ENCODE measurements around the gene MPP7.

DNA sequence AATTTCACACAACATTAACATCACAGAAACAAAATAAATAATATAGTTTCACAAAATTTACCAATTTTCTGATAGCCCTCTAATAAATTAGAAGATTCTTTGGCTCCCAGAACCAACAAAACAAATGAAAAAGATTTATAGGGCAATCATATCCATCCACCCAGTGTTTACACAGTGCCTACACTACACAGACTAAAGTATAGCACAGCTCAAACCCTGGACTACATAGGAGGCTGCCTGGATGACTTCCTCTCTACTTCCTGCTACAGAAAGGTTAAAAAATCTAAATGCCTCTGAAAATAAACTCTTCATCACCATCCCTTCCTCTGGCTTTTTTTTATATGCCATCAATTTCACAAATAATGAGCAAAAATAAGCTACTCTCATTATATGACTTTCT is 28.4 kb downstream of the MPP7 start:
- TF ChIP-seq, protein P1, sequence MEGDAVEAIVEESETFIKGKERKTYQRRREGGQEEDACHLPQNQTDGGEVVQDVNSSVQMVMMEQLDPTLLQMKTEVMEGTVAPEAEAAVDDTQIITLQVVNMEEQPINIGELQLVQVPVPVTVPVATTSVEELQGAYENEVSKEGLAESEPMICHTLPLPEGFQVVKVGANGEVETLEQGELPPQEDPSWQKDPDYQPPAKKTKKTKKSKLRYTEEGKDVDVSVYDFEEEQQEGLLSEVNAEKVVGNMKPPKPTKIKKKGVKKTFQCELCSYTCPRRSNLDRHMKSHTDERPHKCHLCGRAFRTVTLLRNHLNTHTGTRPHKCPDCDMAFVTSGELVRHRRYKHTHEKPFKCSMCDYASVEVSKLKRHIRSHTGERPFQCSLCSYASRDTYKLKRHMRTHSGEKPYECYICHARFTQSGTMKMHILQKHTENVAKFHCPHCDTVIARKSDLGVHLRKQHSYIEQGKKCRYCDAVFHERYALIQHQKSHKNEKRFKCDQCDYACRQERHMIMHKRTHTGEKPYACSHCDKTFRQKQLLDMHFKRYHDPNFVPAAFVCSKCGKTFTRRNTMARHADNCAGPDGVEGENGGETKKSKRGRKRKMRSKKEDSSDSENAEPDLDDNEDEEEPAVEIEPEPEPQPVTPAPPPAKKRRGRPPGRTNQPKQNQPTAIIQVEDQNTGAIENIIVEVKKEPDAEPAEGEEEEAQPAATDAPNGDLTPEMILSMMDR (IDR thresholded peaks at IDR 0.05), result no peak
- TF ChIP-seq POLR2AphosphoS5 (IDR thresholded peaks at IDR 0.05) (no peak), EP300 (IDR thresholded peaks at IDR 0.05) (no peak), POLR2A (IDR thresholded peaks at IDR 0.05) (no peak)
